Stimulated activated CD4-positive, alpha-beta T cell treated with anti-CD3 and anti-CD28 coated beads, Interleukin-4, amount 100 ng/mL, for 48 hours (primary cell): Measurements from ENCODE around the gene CDC42EP5.
"Not testable (repeated sequence)": the region's sequence is repeated elsewhere in the genome, so short reads cannot be mapped to it uniquely, and the experiment has no call there.

Experiments
- DNase-seq, 2 donors: peaks; one replicate each; pipeline ENCODE4 v3.0.0-alpha.2; 2020; ENCODE audit warnings: low read depth in 2 of 2

The CDC42EP5 gene, protein sequence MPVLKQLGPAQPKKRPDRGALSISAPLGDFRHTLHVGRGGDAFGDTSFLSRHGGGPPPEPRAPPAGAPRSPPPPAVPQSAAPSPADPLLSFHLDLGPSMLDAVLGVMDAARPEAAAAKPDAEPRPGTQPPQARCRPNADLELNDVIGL

DNA sequence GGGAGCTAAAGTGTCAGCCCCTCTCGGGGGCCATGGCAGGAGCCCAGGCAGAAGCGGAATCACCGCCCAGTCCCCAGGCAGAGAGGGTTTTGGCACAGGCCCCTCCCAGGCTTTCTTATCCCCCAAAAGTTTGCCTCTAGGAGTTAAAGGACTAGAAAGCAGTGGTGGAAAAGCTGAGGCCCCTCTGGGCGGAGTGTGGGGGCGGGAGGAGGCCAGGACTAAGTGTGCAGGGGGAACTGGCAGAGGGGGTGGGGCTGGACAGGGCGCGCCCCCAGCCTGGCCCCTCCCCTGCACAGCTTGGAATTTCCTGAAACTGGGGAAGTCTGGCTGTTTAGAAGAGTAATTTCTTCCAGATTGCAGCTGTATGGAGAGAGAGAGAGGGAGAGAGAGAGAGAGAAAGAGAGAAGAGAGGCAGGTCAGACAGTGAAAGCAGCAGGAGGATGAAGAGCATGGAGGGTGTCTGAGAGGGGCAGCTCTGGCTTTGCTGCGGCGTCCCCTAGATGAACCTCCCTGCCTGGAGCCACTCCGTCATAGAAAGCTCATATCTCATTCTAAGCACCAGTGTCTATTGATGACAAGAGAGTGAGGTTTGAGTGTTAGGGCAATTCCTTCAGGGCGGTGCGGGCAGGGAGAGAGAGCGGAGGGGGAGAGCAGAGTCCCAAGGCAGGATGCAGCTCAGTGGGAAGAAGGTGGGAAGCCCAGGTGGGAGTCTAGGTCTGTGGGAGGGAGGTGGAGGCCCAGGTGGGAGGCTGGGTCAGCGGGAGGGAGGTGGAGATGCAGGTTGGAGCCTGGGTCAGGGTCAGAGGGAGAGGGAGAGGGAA, at the start of gene CDC42EP5:
Gene CDC42EP5 (minus strand): TSS at position 226 of the 821 bp plus-strand sequence. CDS start 7,749 bp downstream, outside the sequence.
- no peak for DNase-seq

- no peak for DNase-seq
These were observed 48.9 kb upstream of the CDC42EP5 start for GRCh38 chr19:54521860-54522513.

- DNase-seq, result no peak
These were observed 48.1 kb upstream of the CDC42EP5 start for GRCh38 chr19:54521022-54521859.

GRCh38 chr19:54518844-54519243, 45.7 kb upstream of the CDC42EP5 start:
- no peak for DNase-seq

DNA sequence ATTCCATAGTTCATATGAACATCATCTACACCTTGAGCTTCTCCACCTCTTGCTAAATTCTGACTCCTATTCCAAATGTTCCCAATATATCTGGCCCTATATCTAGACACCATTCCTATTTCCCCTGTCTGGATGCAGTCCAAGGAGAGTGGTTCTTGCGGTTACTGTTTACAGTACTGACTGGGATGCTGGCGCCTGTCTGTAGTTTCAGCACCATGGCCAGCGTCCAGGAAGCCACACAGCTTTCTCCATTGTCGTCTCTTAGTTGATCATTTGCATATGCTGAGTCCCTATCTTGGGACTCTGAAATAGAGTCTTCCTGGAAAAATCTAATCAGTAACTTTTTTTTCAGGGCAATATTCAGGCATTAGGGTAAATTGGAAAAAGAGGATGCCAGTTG, 44.4 kb upstream of the CDC42EP5 start:
- DNase-seq, result peak; percentile 43 to 52

DNA sequence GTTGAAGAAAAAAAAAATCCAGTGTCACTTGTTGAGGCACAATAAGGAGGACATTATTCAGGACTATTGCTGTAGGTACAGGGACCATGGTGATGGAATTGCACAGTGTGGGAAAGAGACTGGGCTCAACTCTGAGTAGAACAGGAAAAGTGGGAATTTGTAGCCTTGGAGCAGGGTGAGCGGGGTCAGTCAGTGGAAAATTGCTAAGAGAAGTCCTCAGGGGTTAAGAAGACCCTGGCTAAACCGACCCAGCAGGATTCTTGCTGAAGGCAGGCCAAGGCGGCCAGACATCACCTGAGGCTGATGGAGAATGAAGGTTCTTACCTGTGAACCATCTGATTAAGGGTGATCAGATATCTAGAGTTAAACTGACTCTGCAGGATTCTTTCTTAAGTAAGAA, 42.1 kb upstream of the CDC42EP5 start:
- DNase-seq, result no peak

GRCh38 chr19:54509200-54509940, 36.3 kb upstream of the CDC42EP5 start:
- DNase-seq, result not testable (repeated sequence)

GRCh38 chr19:54508487-54508886, 35.4 kb upstream of the CDC42EP5 start:
- DNase-seq, result not testable (repeated sequence)

GRCh38 chr19:54507824-54508223, 34.7 kb upstream of the CDC42EP5 start:
- DNase-seq, result no peak

DNA sequence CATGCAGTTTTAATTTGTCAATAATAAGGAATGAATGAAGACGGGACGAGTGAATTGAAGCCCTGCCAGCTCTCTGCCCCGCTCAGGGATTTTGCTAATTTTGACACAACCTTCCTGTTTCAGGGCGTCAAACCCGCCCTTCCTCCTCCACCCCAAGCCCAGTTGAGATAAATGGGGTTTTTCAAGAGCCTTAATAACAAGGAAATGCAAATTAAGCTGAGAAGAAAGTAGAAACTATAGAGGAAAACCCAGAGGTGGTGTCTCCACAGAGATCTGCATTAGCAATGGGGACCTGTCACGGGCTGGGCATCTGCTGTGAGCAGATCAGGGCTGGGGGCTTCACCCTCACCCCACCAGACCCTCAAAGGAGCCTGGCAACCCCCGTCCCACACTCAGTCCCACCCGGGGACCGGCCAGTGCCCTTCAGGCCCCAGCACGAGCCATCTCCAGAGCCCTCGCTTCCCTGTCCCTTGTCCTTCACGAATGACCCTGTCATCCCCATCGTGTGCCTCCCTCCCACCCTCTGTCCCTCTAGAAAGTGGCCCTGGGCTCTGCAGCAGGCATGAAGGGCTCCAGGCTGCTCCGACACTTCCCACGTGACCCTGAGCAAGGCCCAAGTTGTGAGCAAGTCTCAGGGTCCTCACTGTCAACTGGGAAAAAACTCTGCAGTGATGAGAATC, 34.1 kb upstream of the CDC42EP5 start:
- not testable (repeated sequence) for DNase-seq

- DNase-seq, result no peak
These were observed 33.0 kb upstream of the CDC42EP5 start for GRCh38 chr19:54506079-54506478.

DNA sequence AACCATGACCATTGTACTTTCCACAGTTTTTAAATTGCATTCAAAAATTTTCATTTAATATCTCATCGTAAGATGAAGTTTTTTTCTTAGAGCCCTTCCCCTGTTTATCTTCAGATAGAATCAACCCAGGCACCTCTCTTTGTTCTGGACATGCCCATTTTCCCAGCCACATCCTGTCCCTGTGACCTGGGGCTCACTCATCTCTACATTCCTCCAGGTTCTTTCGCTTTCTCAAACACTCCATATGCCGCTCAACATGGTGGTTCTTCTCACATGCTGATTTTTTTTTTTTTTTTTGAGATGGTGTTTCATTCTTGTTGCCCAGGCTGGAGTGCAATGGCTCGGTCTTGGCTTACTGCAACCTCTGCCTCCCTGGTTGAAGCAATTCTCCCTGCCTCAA, 32.4 kb upstream of the CDC42EP5 start:
- not testable (repeated sequence) for DNase-seq

- no peak for DNase-seq
These were observed 29.5 kb upstream of the CDC42EP5 start, which contains the start of gene LAIR2 for GRCh38 chr19:54502518-54503048. Gene LAIR2, plus strand, starts transcription at chr19:54502831. Its CDS starts 88 bp downstream, at chr19:54502919.

GRCh38 chr19:54498451-54498772, 25.3 kb upstream of the CDC42EP5 start:
- DNase-seq, result not testable (repeated sequence)

DNA sequence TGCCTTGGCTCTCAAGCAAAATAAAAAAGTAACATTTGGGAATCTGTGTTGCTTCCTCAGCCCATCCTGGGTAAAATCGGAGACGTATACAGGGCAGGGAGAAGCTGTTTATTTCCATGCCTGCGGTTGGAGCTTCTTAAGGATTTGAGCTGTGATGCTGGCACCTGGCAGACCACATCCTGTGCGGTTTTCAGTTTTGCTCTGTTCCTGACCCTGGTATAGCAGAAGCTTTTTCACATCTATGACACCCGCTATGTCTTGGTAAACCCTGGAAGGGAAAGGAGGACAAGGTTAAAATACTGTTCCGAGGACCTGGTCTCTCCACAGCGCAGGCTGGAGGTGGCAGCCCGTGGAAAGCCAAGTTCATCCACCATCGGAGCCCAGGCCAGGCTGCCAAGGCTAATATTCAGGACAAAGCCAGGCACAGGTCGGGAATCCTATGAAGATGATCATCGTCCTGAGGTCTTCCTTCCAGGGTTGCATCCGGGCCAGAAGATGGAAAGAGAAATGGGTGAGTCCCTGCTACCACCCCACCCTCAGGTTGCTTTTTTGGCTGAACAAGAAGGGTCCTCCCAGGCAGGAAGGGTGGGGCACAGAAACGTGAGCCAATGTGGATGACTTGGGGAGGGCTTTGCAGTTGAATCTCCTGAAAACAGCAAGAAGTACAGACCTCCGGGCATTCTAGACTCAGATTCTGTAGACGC, 24.8 kb upstream of the CDC42EP5 start:
- DNase-seq, result not testable (repeated sequence)

DNA sequence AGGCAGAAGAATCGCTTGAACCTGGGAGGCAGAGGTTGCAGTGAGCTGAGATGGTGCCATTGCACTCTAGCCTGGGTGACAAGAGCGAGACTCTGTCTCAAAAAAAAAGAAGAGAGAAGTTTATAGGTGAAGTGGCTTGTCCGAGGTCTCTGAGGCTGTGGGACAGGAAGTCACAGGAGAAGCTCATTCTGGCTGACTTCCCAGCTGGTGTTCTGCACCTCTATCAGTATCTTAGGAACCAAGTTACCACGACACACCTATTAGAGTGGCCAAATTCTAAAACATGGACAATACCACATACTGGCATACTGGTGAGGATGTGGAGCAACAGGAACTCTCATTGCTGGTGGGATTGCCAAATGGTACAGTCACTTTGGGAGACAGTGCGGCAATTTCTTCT, 22.2 kb upstream of the CDC42EP5 start:
- DNase-seq, result not testable (repeated sequence)

DNA sequence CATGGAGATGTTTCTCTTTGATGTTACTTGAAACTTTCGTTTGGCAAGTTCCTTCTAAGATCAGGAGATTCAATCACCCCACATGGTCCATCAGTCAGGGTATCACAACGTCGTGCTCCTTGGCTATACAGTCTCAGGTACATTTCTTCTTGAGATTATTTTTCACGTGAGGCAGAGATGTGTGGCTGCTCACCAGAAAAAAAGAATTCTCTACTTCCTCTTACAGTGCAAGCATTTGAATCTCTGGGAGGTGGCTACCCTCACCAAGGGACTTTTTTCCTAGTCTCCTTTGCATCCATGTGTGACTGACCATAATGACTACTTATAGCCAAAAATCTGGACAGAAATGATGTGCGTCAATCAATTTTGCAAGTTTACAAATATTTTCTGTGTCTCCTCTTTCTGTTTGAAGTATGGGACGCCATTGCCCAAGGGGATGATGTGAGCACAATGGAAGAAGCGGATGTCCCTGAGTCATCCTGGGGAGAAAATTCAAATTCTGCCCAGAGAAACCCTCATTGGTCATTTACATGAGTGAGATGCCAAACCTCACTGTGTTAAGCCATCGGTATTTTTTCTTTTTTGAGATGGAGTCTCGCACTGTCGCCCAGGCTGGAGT, 21.0 kb upstream of the CDC42EP5 start:
- DNase-seq, result no peak

GRCh38 chr19:54493056-54493455, 20.0 kb upstream of the CDC42EP5 start:
- not testable (repeated sequence) for DNase-seq

DNA sequence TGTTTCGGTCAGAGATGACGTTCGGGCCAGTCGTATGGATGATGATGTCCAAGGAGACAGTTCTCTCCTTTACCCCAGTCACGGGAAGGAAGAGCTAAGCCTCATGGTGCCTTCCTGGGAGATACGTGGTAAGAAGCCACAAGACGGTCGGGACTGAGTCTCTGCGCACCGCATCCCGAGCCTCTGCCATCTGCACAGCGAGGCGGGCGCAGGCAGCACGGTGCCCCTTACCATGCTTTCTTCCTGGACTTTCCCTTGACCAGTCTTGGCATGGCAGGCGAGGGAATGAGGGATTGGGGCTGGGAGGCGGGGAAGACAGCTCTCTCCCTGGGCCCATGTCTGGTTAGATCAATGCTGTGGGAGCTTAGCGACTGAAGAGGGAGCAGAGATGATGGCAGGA, 19.5 kb upstream of the CDC42EP5 start:
- DNase-seq, result no peak
